HFF-Myc (cell line): Measurements from ENCODE around the gene IGFBP7.

Source experiments
- DNase-seq: peaks from one replicate; pipeline ENCODE4 v3.0.0-alpha.2; 2011; ENCODE audit warnings: low read depth; ENCODE audit errors: extremely low read depth
- H3K4me3 ChIP-seq: replicated peaks from 2 replicates; pipeline ENCODE4 v1.5.1; 2011; ENCODE audit warnings: low read depth, mild to moderate bottlenecking, control low read depth, low read length
- CTCF ChIP-seq: IDR thresholded peaks from 2 replicates; pipeline ENCODE4 v1.5.1; 2012; ENCODE audit warnings: mild to moderate bottlenecking, low read depth, low read length, control low read depth; ENCODE audit errors: missing control alignments

The IGFBP7 gene

GRCh38 chr4:57044996-57045395 is 65.2 kb downstream of the IGFBP7 start:
- H3K4me3 ChIP-seq = no peak overlapping the region
- TF ChIP-seq CTCF = no peak
- DNase-seq = no peak

- no peak for TF ChIP-seq CTCF
- H3K4me3 ChIP-seq = no peak overlapping the region
- peak; percentile 88 for DNase-seq
Measured at GRCh38 chr4:57044279-57044678, 65.9 kb downstream of the IGFBP7 start.

DNA sequence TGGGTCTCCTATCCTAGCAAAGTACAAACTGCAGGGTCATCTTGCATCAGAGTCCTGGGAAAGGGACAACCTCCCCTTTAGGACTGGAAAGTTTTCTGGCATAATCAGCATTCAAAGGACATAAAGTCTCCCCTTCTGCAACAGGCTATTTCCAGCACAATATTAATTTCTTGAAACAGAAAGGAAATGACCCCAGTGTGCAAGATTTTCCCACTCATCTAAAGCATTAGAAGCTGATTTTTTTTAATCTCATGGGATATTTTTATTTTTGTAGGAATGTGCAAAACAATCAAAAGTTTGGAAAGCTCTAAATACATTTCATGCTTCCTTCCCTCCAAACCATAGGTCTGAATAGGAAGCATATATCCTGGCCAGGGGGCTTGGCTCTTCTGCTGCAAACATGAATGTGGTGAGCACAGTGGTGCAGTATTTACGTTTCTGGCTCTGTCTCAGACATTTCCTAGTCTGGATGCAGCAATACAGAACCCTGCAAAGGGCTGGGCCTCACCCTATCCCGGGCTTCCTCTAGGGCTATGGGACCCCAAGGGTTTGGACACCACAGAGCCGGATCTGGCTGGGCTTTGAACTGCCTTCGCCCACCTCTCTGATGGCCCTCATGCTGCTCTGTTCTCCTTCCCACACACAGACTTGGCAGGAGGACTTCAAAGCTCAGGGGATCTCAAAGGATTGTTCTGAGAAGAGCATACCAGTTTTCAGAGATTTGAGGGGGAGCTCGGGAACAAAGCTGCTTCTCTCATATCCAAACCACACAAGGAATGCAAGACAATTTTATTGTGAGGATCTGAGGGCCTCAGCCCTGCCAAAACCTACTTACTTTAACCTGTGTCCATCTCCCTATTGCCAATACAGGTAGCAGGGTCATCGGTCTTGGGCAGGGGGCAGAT is 66.6 kb downstream of the IGFBP7 start:
- no peak for TF ChIP-seq CTCF
- DNase-seq = peak; percentile 63
- H3K4me3 ChIP-seq = no peak overlapping the region

- no peak for TF ChIP-seq CTCF
- H3K4me3 ChIP-seq = no peak overlapping the region
- no peak for DNase-seq
Measured at GRCh38 chr4:57042711-57043169, 67.4 kb downstream of the IGFBP7 start.

DNA sequence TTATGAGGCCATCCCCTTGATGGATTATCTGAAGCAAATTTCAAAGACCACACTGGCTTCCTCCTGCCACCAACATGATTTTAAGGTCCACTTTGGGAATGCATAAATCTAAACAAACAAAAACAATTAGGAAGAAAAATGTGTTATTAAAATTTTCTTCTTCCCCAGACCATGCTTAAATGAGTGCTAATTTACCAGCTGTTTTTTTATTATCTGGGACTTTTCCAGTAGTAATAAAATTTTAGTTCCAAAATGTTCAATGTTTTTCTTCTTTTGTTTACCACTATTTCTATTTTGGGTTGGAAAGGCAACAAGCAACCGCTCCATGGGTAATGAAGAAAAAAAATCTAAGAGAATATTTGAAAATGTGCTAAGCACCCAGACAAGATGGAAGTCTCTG is 69.2 kb downstream of the IGFBP7 start:
- no peak overlapping the region for H3K4me3 ChIP-seq
- DNase-seq = no peak
- TF ChIP-seq CTCF = no peak

- no peak for TF ChIP-seq CTCF
- no peak for DNase-seq
- H3K4me3 ChIP-seq = no peak overlapping the region
Measured at GRCh38 chr4:57040510-57040909, 69.7 kb downstream of the IGFBP7 start.
